Cerebellar nuclear complex (tissue), 1 donor: ENCODE measurements around the gene HOXC9.

Experiments
- DNase-seq, 2 experiments: peaks; one replicate each; lab custom pipeline; 2025; lab: John Stamatoyannopoulos, UW

Gene HOXC9

DNA sequence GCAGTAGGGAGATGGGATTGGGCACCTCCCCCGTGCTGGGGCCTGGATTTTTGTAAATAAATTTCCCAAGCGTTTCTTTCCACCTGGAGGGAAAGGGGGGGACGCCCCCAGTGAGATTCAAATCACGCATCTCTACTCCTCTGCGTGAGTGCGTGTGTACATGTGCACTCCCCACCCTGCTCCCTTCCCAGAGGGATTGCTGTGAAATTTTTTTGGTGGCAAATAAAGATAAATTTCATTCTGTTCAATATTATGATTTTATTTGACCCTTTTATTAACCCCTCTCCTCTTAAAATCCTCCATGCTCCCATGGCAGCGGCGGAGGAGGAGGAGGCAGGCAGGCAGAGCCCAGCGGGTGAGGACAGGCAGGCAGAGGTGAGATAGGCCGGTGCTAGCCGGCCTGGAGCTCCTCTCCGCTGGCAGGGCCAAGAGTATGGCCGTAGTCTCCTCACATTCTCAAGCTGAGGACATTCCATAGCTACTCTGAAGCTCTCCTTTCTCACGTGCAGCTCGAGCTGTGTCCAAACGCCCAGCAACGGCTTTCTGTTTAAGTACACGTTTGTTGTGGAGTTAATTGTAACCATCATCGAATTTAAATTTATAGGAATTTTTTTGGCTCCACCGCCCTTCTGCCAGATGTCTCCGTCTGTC, 23.7 kb upstream of the HOXC9 start:
- DNase-seq = no peak

- no peak for DNase-seq
Measured at GRCh38 chr12:53976823-53977595, 23.0 kb upstream of the HOXC9 start.

- DNase-seq = no peak
Measured at GRCh38 chr12:53977596-53978445, 22.1 kb upstream of the HOXC9 start.

- DNase-seq = no peak
Measured at GRCh38 chr12:53978477-53979356, 21.2 kb upstream of the HOXC9 start.

DNA sequence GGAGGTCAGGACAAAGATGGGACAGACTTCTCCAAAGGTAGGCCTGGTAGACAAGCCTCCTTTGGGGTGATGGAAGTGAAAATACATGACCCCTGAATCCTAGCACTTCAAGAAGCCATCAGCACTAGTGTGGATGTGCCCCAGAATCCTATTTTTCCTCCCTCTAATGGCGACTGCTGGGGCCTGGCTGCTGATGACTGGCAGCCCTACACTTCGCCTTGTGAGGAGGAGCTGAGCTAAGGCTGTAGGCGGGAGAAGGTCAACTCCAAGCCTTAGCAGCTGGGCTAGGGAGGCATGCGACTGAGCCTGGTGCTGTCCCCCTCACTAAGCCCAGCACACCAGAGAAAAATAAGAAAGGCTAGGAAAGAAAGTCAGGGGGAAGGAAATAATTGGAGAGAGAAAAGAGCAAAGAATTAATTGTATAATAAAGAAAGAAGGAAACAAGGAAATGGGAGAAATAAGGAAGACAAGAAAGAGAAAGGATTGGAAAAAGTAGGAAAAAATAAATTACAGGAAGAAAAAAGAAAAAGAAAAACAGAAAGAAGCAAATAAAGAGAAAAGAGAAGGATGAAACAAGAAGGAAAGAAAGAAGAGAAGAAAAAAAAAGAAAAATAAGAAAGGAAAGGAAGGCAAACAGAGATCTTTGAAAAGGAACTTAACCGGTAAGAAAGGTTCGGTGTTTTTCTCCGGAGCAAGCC, 19.7 kb upstream of the HOXC9 start:
- no peak for DNase-seq

DNA sequence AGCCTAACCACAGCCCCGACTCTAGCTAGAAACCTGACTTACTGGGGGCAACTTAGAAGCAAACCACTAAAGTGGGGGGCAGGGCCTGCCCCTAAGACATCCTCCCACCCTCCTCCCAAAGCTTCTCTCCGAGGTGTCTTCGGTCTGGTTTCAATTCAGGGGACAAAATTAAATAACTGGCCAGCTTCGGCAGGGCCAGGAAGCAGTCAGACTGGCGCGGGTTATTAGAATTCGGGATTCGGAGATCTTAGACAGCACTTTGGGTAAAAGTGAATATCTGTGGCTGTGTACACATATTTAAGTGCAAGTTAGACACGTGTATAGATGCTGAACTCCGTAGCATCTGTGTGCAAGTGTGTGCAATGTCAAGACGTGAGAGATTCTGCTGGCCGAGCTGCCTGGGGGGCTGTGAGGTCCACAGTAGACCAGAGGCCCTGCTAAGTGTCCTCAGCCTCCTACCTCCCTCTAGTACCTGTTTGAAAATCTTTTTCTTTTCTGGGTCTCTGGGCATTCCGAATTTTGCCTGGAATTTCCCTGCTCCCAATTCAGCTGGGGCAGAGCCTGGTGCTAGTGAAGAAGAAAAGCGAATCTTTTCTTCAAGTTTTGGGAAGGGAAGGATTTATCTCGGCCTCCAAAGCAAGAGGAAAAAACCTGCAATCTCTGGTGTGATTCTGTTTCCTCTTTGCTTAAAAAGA, 19.0 kb upstream of the HOXC9 start:
- DNase-seq = no peak

DNA sequence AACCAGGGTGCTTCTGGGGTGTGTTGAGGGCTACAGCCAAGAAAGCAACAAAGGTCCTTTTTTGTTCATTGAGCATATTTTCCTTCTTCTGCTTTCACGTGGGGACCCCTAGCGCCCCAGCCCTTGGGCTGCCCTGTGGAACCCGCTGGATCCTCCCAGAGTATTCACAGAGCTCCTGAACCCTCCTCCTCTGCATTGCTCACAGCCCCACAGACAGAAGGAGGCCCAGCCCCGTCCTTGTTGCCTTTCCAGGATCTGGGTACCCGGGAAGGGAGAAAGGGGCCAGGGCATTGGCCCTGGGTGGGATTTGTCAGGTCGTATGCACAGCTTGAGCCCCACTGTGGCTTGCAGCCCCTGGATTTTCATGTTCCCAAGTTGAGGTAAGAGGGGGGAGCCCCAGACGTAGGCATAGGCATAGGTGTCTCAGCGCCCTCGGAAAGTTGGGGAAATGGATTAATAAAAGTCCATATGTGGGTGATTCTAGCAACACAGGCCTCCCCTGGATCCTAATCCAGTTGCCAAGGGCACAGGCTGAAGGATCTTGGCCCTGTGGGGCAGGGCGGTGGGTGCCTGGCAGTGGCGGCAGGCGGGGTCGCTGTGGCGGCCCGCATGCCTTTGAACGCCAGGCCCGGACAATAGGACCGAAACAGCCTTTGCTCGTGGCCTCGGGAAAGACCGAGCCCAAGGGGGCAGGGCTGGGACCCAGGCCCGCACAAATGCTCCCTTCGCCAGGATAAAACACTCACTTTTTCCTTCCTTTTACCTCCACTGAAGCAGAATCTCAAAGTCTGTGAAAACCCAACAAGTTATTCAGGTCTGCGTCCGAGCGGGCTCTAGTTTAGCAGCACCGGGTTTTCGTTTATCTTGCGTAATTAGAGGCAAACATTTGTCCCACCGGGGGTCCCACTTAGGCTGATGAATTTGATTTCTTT, 18.1 kb upstream of the HOXC9 start:
- DNase-seq = no peak

DNA sequence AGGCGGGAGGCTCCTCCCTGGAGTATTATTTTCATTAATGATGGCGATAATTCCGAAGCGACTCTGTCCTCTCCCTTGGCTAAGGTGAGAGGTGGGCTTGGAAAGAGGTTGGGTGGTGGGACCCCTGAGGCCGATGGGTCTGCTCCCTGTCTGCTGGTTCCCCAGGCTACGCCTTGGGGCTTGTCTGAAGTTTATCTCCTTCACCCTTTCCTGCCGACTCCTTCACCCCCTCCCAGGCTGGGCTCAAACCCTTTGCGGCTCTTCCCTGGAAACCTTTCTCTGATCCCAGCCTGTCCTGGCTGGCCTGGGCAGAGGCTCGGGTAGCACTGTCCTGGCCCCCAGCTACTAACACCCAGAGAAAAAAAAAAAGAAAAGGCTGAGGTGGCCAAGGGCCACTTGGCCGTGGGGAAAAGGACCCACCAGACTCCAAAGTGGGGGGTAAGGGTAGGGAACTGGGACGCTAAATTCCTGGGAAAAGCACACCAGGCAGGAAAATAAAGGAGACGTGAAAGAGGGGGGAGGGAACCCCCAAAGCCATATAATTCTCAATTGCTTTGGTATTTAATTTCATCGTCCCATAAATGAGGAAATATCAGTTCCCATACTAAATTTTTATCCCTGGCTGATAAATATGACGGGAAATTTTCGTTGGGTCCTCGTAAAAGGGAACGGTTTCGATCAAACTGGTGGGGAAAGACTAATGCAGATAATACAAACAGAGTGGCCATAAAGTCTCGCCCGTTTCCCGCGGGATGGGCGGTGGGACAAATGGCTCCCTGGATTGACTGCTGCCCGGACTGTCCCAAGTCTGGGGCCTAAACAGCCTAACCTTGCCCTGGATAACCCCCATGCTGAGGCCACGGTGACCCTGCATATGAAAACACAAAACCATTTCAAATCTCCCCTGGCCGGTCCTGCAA, 17.1 kb upstream of the HOXC9 start:
- no peak for DNase-seq

DNA sequence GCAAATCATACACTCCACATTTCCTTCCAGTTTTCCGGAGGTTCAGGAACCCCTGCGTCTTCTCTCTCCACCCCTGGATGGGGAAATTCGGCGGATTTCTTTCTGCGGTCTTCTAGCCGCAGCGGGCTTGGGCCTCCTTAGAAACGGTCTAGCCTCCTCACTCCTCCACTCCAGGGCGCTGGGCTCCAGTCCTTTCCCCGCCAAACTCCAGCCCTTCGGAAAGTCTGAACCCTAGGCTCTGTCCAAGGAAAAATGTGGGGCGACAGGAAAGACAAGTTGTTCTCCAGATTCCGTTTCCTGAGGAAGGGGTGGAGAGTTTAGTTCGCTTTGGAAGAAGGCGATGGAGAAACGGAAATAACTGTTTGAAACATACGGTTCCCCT, 16.4 kb upstream of the HOXC9 start:
- DNase-seq = no peak

GRCh38 chr12:53983950-53984572, 15.9 kb upstream of the HOXC9 start:
- no peak for DNase-seq

GRCh38 chr12:53984901-53985691, 14.9 kb upstream of the HOXC9 start, which contains the start of gene HOXC10:
TSS of gene HOXC10 (plus strand) at chr12:53985146. CDS start at chr12:53985260, 114 bp downstream.
- no peak for DNase-seq

DNA sequence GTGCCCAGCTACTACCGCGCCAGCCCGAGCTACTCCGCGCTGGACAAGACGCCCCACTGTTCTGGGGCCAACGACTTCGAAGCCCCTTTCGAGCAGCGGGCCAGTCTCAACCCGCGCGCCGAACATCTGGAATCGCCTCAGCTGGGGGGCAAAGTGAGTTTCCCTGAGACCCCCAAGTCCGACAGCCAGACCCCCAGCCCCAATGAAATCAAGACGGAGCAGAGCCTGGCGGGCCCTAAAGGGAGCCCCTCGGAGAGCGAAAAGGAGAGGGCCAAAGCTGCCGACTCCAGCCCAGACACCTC, 14.3 kb upstream of the HOXC9 start:
- DNase-seq = no peak

DNA sequence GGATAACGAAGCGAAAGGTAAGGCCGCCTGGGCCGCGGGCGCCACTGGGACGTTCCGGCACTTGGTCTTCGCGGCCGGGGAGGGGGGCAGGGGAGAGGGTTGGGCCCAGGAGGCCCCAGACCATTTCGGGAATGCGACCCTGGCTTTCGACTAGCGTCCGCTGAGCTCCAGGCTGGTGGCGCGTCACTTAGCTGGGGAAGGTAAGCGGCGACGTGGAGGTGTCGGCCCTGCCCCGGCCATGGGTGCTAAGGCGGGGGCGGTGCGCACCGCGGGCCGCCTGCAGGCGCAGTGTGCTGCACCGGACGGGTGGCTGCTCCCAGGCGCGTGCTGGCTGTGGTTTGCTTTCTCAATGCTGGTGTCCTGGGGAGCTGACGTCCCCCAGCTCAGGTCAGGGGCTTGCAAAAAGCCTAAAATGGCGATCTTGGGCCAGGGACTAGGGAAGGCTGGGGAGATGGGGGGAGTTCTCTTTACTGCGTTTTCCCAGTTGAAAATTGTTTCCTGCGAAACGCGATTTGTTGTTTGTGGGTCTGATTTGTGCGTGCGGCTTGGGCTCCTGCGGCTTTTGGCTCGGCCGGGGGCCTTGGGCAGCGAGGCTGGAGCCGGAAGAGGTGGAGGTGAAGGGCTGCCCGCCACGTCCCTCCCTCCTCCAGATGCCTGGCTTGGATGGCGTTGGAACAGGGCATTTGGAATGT, 13.8 kb upstream of the HOXC9 start:
- no peak for DNase-seq

DNA sequence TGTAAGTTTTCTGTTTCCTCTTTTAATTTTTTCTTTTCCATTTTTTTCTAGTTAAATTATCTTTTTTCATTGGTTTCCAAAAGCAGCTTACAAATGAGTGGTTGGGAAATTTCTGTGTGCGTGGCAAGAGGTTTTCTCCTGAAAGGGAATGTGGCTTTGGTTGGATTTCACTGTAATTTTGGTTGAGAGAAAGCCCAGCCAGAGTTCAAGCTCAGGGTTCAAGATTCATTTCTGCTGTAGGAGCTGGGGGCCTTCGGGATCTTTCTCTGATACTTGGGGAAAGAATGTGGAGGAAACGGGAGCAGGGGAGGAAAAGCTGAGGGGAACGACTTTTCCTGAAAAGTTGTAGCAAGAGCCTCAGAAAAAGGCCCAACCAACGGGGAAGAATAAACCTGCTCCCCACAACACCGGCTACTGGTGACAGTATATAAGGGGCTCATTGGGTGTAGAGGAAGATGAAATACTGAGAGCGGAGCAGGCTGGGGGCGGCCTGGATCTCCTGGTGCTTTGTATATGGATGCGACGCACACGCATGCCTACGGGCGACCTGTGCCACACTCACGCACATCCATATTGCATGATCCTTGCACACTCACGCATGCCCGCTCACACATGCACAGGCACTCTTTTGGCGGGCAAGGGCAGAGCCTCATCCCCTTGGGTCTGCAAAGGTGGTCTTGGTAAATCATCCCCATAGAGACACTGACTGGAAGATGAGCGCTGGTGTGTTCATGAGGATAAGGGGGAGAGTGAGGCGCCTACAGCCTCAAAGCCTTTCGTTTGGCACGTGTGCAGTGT, 13.1 kb upstream of the HOXC9 start:
- no peak for DNase-seq

DNA sequence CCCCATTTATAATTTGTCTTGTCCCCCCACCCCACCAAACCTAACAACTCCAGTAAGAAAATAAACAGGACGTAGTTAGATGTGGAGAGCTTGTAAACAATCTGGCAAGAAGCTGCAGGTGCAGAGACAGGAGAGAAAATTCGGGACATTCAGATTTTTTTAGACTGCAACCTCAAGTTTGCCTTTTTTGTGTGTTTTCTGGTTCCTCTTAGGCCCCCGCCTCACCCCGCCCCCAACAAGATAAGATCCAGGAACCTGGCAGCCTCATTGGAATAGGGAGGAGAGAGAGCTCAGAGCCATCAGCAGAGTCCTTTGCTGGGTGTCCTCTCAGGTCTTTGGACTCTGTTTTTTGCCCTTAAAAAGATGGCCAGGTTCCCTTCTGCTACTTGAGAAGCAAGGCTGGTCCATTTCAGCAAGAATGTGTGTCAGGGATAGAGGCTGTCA, 12.2 kb upstream of the HOXC9 start:
- DNase-seq = no peak
